HG03108 (cell line): ENCODE results near the gene LRRC52.
"Not testable (repeated sequence)": the region's sequence is repeated elsewhere in the genome, so short reads cannot be mapped to it uniquely, and the experiment has no call there.

ENCODE experiments used
- ATAC-seq: cut with Tn5 transposase; IDR thresholded peaks from one replicate; pipeline ENCODE4 v1.9.1; 2021; ENCODE audit warnings: moderate library complexity; ENCODE audit not compliant: unreplicated experiment

Gene LRRC52

DNA sequence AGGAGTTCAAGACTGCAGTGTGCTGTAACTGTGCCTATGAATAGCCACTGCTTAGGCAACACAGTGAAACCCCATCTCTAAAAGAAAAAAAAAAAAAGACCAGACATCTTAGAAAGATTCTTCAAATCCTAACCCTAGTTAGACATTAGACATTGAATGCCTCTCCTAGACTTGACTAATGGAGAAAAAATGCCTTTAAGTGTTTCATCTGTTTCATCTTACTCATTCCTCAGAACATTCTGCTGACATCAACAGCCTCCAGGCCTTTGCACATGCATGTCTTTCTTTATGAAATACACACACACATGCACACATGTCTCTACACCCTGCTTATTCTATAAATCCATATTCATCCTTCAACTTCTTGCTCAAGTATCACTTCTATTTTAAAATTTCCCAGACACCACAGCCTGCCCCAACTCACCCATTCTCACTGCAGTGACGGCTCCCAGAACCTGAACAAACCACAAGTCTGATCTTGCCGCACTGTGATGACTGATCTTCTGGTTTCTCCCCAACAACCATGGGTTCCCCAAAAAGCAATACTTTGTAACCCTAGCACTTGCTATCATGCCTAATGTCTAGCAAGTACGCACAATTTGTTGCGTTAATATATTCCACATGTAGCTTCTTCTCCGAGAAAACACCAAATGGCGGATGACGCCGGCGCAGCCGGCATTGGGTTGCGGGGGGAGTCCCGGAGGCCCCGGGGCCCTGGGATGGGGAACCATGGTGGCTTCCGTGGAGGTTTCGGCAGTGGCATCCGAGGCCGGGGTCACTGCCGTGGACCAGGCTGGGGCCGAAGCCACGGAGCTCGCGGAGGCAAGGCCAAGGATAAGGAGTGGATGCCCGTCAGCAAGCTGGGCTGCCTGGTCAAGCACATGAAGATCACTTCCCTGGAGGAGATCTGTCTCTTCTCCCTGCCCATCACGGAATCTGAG, 37.4 kb downstream of the LRRC52 start:
- no peak for ATAC-seq

DNA sequence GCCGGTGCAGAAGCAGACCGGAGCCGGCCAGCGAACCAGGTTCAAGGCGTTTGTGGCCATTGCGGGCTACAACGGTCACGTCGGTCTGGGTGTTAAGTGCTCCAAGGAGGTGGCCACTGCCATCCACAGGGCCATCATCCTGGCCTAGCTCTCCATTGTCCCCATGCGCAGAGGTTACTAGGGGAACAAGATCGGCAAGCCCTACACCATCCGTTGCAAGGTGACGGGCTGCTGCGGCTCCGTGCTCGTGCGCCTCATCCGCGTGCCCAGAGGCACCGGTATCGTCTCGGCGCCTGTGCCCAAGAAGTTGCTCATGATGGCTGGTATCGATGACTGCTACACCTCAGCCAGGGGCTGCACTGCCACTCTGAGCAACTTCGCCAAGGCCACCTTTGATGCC, 38.1 kb downstream of the LRRC52 start:
- ATAC-seq = no peak

DNA sequence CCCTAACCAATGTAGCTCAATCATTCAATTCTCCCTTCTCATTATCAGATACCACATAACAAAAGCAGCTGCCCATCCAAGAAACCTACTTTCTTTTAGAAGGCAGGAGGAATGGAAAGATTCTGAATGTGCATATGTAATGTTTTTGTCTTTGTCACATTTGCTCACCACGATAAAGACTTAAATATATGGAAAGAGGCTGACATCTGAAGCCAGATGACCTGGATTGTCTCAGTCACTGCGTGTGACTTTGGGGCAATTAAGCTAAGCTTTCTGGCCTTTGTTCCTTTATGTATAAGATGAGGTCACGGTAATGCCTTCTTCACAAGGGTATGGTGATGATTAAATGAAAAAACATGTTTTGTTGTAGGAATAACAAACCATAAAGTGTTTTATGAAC, 42.6 kb downstream of the LRRC52 start:
- ATAC-seq = no peak

DNA sequence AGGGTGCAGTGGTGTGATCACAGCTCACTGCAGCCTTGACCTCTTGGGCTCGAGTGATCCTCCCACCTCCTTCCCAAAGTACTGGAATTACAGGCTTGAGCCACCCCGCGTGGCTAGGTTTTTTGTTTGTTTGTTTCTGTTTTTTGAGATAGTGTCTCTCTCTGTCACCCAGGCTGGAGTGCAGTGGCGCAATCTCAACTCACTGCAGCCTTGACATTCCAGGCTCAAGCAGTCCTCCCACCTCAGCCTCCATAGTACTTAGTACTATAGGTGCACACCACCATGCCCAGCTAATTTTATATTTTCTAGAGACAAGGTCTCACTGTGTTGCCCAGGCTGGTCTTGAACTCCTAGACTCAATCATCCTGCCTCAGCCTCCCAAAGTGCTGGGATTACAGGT, 47.6 kb downstream of the LRRC52 start:
- ATAC-seq = not testable (repeated sequence)

DNA sequence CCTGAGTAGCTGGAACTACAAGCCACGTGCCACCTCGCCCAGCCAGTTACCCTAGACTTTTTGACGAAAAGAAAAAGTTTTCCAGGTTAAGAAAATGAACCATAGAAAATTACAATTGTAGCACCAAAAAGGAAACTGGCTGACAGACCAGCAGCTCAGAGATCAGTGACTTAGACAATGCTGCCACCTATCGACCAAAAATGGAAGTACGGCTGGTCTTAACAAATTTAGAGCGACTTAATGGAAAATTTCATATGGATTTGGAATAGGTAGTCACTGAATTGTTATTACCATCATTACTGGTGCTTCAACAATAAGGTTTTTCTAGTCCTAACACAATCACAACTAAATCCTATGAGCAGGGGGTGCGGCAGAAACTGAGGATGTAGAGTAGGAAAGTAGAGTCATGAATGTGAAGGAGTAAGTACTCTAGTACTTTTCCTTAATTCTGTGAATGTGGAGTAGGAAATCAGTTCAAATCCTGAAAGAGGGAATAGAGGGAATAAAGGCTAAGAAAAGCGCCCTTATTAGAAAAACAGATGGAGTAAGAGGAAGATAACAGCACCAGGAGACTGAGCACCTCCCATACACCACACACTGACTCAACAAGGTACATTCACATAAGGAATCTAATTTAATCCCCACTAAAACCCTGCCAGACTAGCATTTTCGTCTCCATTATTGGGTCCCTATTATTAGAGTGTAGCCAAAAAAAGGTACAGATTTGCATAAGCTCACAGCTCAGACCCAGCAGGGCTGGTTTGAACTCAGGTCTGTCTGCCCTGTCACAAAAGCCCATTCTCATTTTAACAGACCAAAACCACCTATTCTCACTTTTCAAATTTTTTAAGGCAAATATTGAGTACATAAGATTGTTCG, 49.4 kb downstream of the LRRC52 start:
- ATAC-seq = no peak

DNA sequence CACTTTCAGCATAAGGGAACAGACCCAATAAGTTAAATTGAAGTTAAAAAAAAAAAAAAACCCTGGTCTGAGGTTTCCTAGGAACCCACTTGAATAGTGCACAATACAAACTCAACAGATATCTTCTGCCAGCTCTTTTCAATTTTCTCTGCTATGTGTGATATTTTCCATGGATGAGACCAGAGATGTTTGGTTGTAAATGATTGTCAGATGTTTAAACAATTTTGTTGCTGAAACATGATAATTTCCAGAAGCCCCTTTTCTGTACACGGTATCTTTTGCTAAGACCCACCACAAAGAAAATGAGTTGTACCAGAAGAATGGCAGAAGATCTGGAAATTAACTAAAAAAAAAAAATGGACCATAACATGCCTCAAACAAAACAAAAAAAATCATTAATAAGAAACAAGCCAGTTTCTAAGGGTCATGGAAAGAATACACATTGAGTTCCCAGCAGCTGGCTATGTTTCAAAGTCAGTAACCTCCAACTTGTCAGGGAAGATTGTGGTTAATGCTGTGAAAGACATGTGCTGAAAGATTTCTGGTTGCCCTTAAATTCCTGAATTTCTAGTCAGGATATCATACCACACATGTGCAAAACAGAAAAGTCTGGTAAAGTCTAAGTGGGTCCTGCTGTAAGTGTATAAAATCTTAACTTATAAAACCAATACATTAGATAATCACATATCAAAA, 51.6 kb downstream of the LRRC52 start:
- ATAC-seq = no peak

DNA sequence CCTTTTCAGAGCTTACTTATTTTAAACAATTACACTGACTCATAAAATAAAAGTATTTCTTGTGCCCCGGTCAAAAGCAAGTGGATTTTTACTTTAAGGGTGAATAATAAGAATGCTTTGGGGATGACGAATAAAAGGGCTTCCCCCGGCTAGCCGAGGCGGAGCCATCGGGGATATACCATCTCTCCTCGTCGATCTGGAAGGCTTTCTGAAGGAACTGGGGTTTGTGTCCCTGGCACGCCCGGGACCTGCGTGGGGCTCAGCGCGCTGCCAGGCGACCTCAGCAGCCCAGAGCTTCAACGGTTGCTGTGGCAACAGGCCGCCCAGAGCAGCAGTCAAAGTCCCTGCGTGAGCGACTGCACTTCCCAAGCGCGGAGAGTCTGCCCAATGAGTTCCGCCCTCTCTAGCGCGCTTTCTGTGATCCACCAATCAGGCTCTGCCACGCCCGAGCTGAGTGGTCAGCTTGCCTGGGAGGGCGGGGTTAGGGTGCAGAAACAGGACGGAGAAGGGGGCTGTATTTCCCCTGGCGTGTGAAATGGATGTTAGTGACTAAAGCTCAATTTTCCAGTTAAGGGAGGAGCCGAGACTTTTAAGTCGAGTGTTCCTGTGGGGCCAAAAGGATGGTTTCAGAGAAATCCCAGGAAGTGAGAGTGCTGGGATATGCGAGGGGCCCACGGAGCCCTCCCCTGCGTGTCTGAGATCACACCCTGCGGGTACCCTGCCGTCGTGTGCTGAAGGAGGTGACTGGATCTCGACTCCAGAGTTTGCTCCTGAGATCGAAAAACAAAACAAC, 54.3 kb downstream of the LRRC52 start:
- ATAC-seq = peak; percentile 97

DNA sequence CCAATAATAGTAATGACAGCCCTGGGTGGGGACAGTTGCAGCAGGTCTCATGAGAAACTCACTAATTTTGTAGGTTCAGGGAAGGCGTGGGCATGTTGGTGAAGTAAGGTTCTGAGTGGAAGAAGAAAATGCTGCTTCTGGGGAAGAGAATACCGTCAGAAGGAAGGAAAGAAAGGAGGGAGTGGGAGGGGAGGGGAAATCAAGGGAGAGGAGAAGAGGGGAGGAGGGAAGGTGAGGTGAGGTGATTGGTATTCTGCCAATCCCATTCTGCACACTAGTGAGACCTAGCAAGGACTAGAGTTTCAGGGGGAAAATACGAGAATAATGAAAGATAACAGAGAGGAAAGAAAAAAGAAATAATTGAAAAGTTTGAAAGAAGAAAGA, 54.9 kb downstream of the LRRC52 start:
- no peak for ATAC-seq

DNA sequence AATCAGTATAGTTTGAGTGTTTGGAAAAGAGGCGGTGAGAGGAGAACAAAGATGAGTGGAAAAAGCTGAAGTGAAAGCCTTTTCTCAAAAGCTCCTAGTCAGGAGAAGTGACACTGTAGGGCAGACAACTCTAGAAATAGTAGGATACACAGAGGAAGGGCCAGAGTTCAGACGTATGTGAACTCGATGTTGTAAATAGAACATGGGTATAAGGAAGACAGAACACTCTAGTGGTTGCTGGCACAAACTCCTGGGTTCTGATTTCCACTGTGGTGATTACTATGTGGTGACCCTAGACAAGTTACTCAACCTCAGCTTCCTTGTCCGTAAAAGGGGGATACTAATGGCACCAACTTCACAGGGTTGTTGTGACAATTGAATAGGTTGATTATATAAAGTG, 57.0 kb downstream of the LRRC52 start:
- no peak for ATAC-seq

DNA sequence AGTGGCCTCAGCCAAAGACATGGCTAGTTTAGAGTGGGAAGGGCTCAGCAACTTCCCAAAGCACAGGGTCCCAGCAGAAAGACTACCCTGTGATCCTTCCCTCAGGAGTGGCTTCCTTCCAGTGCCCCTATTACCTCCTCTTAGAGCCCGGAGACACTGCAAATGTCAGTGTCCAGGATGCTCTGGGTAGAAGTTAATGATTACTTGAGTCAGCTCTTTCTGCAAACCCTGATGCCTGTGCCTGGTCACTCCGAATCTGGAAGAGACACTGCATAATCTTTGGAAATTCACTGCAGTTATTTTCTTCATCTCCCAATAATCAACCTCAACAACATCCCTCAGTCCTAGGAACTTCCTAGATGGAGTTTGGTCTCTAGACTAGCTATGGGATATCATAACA, 60.0 kb downstream of the LRRC52 start:
- no peak for ATAC-seq

DNA sequence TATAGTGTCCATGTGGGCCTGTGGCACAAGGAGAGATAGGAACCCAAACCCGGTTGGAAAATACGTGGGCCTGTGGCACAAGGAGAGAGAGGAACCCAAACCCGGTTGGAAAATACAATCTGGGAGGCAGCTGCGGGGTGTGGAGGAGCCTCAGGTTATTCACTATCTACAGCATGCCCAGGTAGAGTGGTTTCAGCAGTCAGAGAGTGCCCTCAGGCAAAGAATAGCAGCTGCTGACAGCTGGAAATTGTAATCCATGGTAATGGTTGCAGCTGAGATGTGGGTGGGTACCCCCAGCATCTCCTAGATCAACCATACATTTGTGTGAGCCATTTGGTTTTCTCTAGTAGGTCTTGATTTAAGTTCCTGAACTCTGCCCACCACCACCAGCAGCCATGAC, 61.4 kb downstream of the LRRC52 start:
- ATAC-seq = no peak

DNA sequence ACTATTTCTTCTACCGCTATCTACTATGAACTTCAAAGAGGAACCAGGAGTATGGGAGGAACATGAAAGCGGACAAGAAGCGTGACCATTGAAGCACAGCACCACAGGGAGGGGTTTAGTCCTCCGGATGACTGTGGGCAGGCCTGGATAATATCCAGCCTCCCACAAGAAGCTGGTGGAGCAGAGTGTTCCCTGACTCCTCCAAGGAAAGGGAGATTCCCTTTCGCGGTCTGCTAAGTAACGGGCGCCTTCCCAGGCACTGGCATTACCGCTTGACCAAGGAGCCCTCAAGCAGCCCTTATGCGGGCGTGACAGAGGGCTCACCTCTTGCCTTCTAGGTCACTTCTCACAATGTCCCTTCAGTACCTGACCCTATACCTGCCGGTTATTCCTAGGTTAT, 62.9 kb downstream of the LRRC52 start:
- ATAC-seq = not testable (repeated sequence)

DNA sequence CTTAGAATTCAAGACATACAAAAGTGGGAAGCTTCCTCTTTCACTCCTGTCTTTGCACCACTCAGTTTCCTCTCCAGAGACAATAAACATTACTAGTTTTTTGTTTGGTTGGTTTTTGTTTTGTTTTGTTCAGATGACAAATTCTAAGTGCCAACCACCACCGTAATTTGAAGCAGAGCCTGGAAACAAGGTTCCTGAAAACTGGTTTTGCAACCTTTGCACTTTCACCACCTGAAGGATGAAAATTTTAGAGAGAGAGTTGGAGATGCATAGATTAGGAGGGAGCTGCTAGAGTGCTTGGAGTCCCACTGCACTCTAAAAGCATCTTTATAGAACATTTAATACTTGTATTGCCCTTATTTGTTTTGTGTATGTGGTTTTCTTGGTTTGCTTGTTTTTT, 67.1 kb downstream of the LRRC52 start:
- no peak for ATAC-seq

DNA sequence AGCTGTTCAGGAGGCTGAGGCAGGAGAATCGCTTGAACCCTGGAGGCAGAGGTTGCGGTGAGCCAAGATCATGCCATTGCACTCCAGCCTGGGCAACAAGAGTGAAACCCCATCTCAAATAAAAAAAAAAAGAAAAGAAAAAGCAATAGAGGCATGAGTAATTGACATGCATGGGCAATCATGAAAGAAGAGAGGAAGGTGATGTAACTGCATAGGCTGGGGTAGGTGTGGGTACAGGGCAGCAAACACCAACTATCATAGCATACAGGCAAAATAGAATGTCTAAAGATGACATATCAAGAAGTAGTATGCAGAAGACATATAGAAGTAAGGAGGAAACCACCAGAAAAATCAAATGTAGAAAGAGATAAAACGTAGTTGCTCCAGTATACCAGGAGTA, 68.3 kb downstream of the LRRC52 start:
- ATAC-seq = no peak
